Astrocyte (in vitro differentiated cells and primary cell): ENCODE results near the gene DFFB.

Experiments used
- EZH2 ChIP-seq: IDR thresholded peaks from 2 replicates; pipeline ENCODE4 v1.6.1; 2012; ENCODE audit warnings: mild to moderate bottlenecking, low read length, inconsistent platforms; ENCODE audit not compliant: insufficient read depth
- TF ChIP-seq, protein P1 (sequence below): IDR thresholded peaks from 2 replicates; pipeline ENCODE4 v1.5.1; 2011; ENCODE audit warnings: low read depth, mild to moderate bottlenecking, inconsistent platforms, low read length, moderate library complexity; ENCODE audit not compliant: insufficient read depth

DNA sequence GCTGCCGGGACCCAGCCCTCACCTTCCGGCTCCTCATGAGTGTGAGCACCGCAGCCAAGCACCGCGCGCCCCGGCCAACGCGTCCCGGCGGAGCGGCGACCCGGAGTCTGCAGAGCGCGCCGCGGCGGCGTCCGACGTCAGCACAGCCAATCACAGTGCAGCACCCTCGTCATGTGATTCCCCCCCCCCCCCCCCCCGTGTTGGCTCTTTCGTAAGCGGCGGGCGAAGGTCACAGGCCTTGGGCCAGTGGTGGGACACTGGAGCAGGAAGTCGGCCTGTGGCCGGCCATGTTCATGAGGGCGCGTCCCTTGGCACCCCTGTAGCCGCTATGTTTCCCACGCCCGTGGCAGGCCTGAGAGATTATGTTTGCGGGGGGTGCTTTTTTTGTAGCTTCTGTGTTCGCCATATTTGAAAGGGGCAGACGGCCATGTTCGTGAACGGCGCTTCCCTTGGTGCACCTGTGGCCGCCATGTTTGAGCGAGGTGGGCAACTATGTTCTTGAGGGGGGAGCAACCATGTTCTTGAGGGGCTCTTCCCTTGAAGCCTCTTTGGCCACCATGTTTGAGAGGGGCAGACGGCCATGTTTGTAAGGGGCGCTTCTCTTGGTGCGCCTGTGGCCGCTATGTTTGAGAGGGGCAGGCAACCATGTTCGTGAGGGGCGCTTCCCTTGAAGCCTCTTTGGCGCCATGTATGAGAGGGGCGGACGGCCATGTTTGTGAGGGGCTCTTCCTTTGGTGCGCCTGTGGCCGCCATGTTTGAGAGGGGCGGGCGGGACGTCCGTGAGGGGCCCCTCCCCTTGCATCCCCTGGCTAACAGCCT lies 43.1 kb downstream of the DFFB start, which contains the start of gene C1orf174:
- TF ChIP-seq, protein P1, sequence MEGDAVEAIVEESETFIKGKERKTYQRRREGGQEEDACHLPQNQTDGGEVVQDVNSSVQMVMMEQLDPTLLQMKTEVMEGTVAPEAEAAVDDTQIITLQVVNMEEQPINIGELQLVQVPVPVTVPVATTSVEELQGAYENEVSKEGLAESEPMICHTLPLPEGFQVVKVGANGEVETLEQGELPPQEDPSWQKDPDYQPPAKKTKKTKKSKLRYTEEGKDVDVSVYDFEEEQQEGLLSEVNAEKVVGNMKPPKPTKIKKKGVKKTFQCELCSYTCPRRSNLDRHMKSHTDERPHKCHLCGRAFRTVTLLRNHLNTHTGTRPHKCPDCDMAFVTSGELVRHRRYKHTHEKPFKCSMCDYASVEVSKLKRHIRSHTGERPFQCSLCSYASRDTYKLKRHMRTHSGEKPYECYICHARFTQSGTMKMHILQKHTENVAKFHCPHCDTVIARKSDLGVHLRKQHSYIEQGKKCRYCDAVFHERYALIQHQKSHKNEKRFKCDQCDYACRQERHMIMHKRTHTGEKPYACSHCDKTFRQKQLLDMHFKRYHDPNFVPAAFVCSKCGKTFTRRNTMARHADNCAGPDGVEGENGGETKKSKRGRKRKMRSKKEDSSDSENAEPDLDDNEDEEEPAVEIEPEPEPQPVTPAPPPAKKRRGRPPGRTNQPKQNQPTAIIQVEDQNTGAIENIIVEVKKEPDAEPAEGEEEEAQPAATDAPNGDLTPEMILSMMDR: no peak
- no peak for TF ChIP-seq EZH2
